CD4-positive, alpha-beta T cell (primary cell): Measurements from ENCODE around the gene TEX53. TPM values are rescaled to one million over a fixed set of nuclear protein-coding genes. Genes with fewer than 3 reads are reported as not detected.

Experiments
- ATAC-seq: fragments of 200-7000 bp; cut with Tn5 transposase; one replicate; pipeline ENCODE4 v1.10.0; 2022; ENCODE audit warnings: mild to moderate bottlenecking; ENCODE audit not compliant: poor library complexity
- CTCF ChIA-PET: fragments of 350-600 bp; sonication (Branson Sonifier 250); formaldehyde crosslinking; loops from one replicate; lab custom pipeline; 2021; ENCODE audit warnings: antibody characterized with exemption, inconsistent platforms; lab: Charles Lee
- POLR2A ChIA-PET: fragments of 350-600 bp; sonication (Branson Sonifier 250); formaldehyde crosslinking; loops from one replicate; lab custom pipeline; 2021; ENCODE audit warnings: antibody characterized with exemption, inconsistent platforms; lab: Charles Lee
- DNase-seq, 14 experiments: peaks; one replicate each; pipeline ENCODE4 v3.0.0-alpha.2; 2013 to 2020; ENCODE audit warnings: mixed read lengths in 2 of 14
- H3K27ac ChIP-seq, 2 donors: one replicate each; pipeline versions ENCODE4 v1.5.1 to v1.7.0; 2013; ENCODE audit warnings: low read length in 2 of 2, low read depth in 1 of 2, mild to moderate bottlenecking in 1 of 2
- H3K27me3 ChIP-seq, 2 experiments: 1 replicate in 1 of 2; 2 replicates in 1 of 2; pipeline versions ENCODE4 v1.6.1 to v1.7.0; 2013; ENCODE audit warnings: low read length in 2 of 2, control low read depth in 1 of 2, mild to moderate bottlenecking in 1 of 2, moderate library complexity in 1 of 2; ENCODE audit not compliant: insufficient read depth in 2 of 2, control insufficient read depth in 1 of 2
- H3K36me3 ChIP-seq: one replicate; pipeline ENCODE4 v1.6.1; 2013; ENCODE audit warnings: low read length, control low read depth; ENCODE audit not compliant: insufficient read depth
- H3K4me1 ChIP-seq: one replicate; pipeline ENCODE4 v1.6.1; 2013; ENCODE audit warnings: low read length, control low read depth; ENCODE audit not compliant: insufficient read depth
- H3K4me3 ChIP-seq: one replicate; pipeline ENCODE4 v1.5.1; 2013; ENCODE audit warnings: mild to moderate bottlenecking, low read length, moderate library complexity
- H3K9me3 ChIP-seq, 2 experiments: 1 replicate in 1 of 2; 2 replicates in 1 of 2; pipeline versions ENCODE4 v1.6.1 to v1.7.0; 2013; ENCODE audit warnings: low read length in 2 of 2, mild to moderate bottlenecking in 2 of 2, control low read depth in 1 of 2, moderate library complexity in 1 of 2; ENCODE audit not compliant: control insufficient read depth in 1 of 2, insufficient read depth in 1 of 2
- H3K27ac Mint-ChIP-seq: one replicate; pipeline ENCODE4 v1.8.0; 2020; ENCODE audit warnings: mixed read lengths
- H3K27me3 Mint-ChIP-seq: one replicate; pipeline ENCODE4 v1.8.0; 2021; ENCODE audit warnings: mixed read lengths
- H3K36me3 Mint-ChIP-seq: one replicate; pipeline ENCODE4 v1.8.0; 2021; ENCODE audit warnings: low read depth, mixed read lengths
- H3K4me1 Mint-ChIP-seq: one replicate; pipeline ENCODE4 v1.8.0; 2021; ENCODE audit warnings: low read depth, mixed read lengths
- H3K4me3 Mint-ChIP-seq: one replicate; pipeline ENCODE4 v1.8.0; 2020; ENCODE audit warnings: mild to moderate bottlenecking, mixed read lengths
- H3K9me3 Mint-ChIP-seq: one replicate; pipeline ENCODE4 v1.8.0; 2020; ENCODE audit warnings: mixed read lengths
- CTCF ChIP-seq: fragments of 200-600 bp; IDR thresholded peaks from one replicate; pipeline ENCODE4 v1.8.0; 2022; ENCODE audit warnings: antibody characterized with exemption, mild to moderate bottlenecking
- intact Hi-C, 2 experiments: fragments of 100-400 bp; cut with DNase I in 1 of 2; cut with micrococcal nuclease in 1 of 2; formaldehyde crosslinking; loops; one replicate each; pipeline versions ENCODE4 v1.15.1 to v1.9.0; 2023 to 2025; cut with DNase I, micrococcal nuclease
- total RNA-seq, 174 experiments: library from RNA in 2 of 174; stranded (reverse) in 2 of 174; gene quantifications; one replicate each; pipeline ENCODE4 v1.2.3 and lab custom pipeline; 2021 to 2026

Gene TEX53
- total RNA-seq, 2 experiments from 2014 or later: not detected

- H3K27me3 ChIP-seq: no peaks in the 10 kb centered on the region
- Mint-ChIP-seq H3K4me1 (no peaks in the 10 kb centered on the region), H3K36me3 (peaks cover 84% of the 10 kb centered on the region), H3K4me3 (no peak overlapping the region), H3K27ac (no peak overlapping the region), H3K27me3 (no peaks in the 10 kb centered on the region), H3K9me3 (no peaks in the 10 kb centered on the region)
- H3K9me3 ChIP-seq: no peaks in the 10 kb centered on the region
- no peak for DNase-seq
- peaks cover 42% of the 10 kb centered on the region for H3K36me3 ChIP-seq
- intact Hi-C loops: no loop called here
- no peak for ATAC-seq
- H3K4me3 ChIP-seq: no peak overlapping the region
- H3K4me1 ChIP-seq: no peaks in the 10 kb centered on the region
- ChIA-PET CTCF (no interaction called here), POLR2A (no interaction called here)
- no peak overlapping the region for H3K27ac ChIP-seq
- TF ChIP-seq CTCF: no peak
Measured at GRCh38 chr9:114643001-114643400, 14.6 kb downstream of the TEX53 start.

GRCh38 chr9:114641967-114642366 lies 15.6 kb downstream of the TEX53 start:
- intact Hi-C loops: no loop called here
- H3K4me3 ChIP-seq: no peak overlapping the region
- ATAC-seq (no peak), DNase-seq (no peak)
- no peak for TF ChIP-seq CTCF
- POLR2A ChIA-PET: interaction anchor here (1.3 kb wide), 1 partner anchor 11 kb away, joined by 3 read pairs; no protein-coding TSS in a partner anchor
- Mint-ChIP-seq H3K4me1 (no peaks in the 10 kb centered on the region), H3K36me3 (peaks cover 79% of the 10 kb centered on the region), H3K9me3 (no peaks in the 10 kb centered on the region), H3K27me3 (no peaks in the 10 kb centered on the region), H3K4me3 (no peak overlapping the region), H3K27ac (no peak overlapping the region)
- peaks cover 42% of the 10 kb centered on the region for H3K36me3 ChIP-seq
- no peaks in the 10 kb centered on the region for H3K4me1 ChIP-seq
- H3K9me3 ChIP-seq: no peaks in the 10 kb centered on the region
- no peak overlapping the region for H3K27ac ChIP-seq
- CTCF ChIA-PET: no interaction called here
- H3K27me3 ChIP-seq: no peaks in the 10 kb centered on the region

GRCh38 chr9:114638404-114638803 lies 19.2 kb downstream of the TEX53 start:
- POLR2A ChIA-PET: no interaction called here
- no peaks in the 10 kb centered on the region for H3K27me3 Mint-ChIP-seq

More at GRCh38 chr9:114638404-114638803, 19.2 kb downstream of the TEX53 start:
- no peak overlapping the region for H3K27ac Mint-ChIP-seq
- intact Hi-C loops: no loop called here
- DNase-seq (no peak), ATAC-seq (no peak)
- no peaks in the 10 kb centered on the region for H3K4me1 Mint-ChIP-seq
- Histone ChIP-seq H3K4me3 (no peak overlapping the region), H3K27ac (no peak overlapping the region), H3K36me3 (peaks cover 36% of the 10 kb centered on the region), H3K27me3 (no peaks in the 10 kb centered on the region), H3K4me1 (no peaks in the 10 kb centered on the region), H3K9me3 (no peaks in the 10 kb centered on the region)
- no peak for TF ChIP-seq CTCF
- no peaks in the 10 kb centered on the region for H3K9me3 Mint-ChIP-seq
- H3K4me3 Mint-ChIP-seq: no peak overlapping the region
- CTCF ChIA-PET: interaction anchor here (2.5 kb wide), 1 partner anchor 15 kb away, joined by 9 read pairs; no protein-coding TSS in a partner anchor
- peaks cover 76% of the 10 kb centered on the region for H3K36me3 Mint-ChIP-seq
